IMR-90 (cell line): ENCODE results near the gene STIM1. TPM values are rescaled to one million over a fixed set of nuclear protein-coding genes. Genes with fewer than 3 reads are reported as not detected.

ENCODE experiments used
- ATAC-seq: fragments of 200-7000 bp; cut with Tn5 transposase; 2 replicates; pipeline ENCODE4 v1.9.1; 2020; ENCODE audit warnings: low read depth, mild to moderate bottlenecking, moderate library complexity
- BruUV-seq: library from RNA; stranded (reverse); fragments of 400-500 nt; replicated peaks from 2 replicates; lab custom pipeline; 2021; lab: Mats Ljungman, UMichigan
- CTCF ChIA-PET: fragments of 300-600 bp; formaldehyde crosslinking; extraction: SDS; loops from one replicate; lab custom pipeline; 2021; ENCODE audit warnings: antibody characterized with exemption; lab: Yijun Ruan, JAX
- POLR2A ChIA-PET: fragments of 300-600 bp; sonication (Branson Sonifier 250); formaldehyde crosslinking; loops from one replicate; lab custom pipeline; 2022; ENCODE audit warnings: antibody characterized with exemption; ENCODE audit not compliant: unreplicated experiment; lab: Charles Lee
- DNase-seq: peaks from one replicate; pipeline ENCODE4 v3.0.0; 2013
- H2AFZ ChIP-seq: replicated peaks from 2 replicates; pipeline ENCODE3; 2013; ENCODE audit warnings: low read length, mild to moderate bottlenecking; ENCODE audit not compliant: poor library complexity
- H2AK5ac ChIP-seq: 2 replicates; pipeline ENCODE4 v1.6.1; 2013; ENCODE audit warnings: low read depth, low read length, inconsistent platforms
- H2AK9ac ChIP-seq: replicated peaks from 2 replicates; pipeline ENCODE3; 2013; ENCODE audit warnings: mild to moderate bottlenecking, low read depth, low read length, moderate library complexity; ENCODE audit not compliant: poor library complexity
- H2BK120ac ChIP-seq: 2 replicates; pipeline ENCODE4 v1.6.1; 2013; ENCODE audit warnings: low read depth, low read length, inconsistent platforms
- H2BK15ac ChIP-seq: 3 replicates; pipeline ENCODE4 v1.6.1; 2013; ENCODE audit warnings: low read depth, low read length, inconsistent platforms
- H2BK20ac ChIP-seq: 2 replicates; pipeline ENCODE4 v1.6.1; 2013; ENCODE audit warnings: low read depth, mild to moderate bottlenecking, inconsistent platforms, low read length, moderate library complexity
- H2BK5ac ChIP-seq: 2 replicates; pipeline ENCODE4 v1.6.1; 2013; ENCODE audit warnings: mild to moderate bottlenecking, low read depth, low read length, inconsistent platforms; ENCODE audit not compliant: poor library complexity, severe bottlenecking
- H3K14ac ChIP-seq: replicated peaks from 2 replicates; pipeline ENCODE4 v1.6.1; 2013; ENCODE audit warnings: low read depth, low read length, inconsistent platforms
- H3K18ac ChIP-seq: 2 replicates; pipeline ENCODE4 v1.6.1; 2013; ENCODE audit warnings: low read depth, low read length, control low read depth
- H3K23ac ChIP-seq: 2 replicates; pipeline ENCODE4 v1.6.1; 2013; ENCODE audit warnings: low read depth, low read length, inconsistent platforms
- H3K27ac ChIP-seq: 2 replicates; pipeline ENCODE4 v1.5.1; 2013; ENCODE audit warnings: mild to moderate bottlenecking, control low read depth, low read length; ENCODE audit not compliant: insufficient read depth
- H3K27me3 ChIP-seq: 2 replicates; pipeline ENCODE4 v1.6.1; 2013; ENCODE audit warnings: low read length; ENCODE audit not compliant: control insufficient read depth, insufficient read depth
- H3K36me3 ChIP-seq: 2 replicates; pipeline ENCODE4 v1.6.1; 2013; ENCODE audit warnings: low read length, mixed read lengths; ENCODE audit not compliant: control insufficient read depth, insufficient read depth
- H3K4ac ChIP-seq: 2 replicates; pipeline ENCODE4 v1.6.1; 2013; ENCODE audit warnings: low read depth, low read length, inconsistent platforms
- H3K4me1 ChIP-seq: 2 replicates; pipeline ENCODE4 v1.6.1; 2013; ENCODE audit warnings: low read length, mixed read lengths; ENCODE audit not compliant: control insufficient read depth, insufficient read depth
- H3K4me2 ChIP-seq: 2 replicates; pipeline ENCODE4 v1.6.1; 2013; ENCODE audit warnings: low read depth, mild to moderate bottlenecking, control low read depth, low read length, moderate library complexity
- H3K4me3 ChIP-seq: 2 replicates; pipeline ENCODE4 v1.5.1; 2013; ENCODE audit warnings: low read depth, mild to moderate bottlenecking, control low read depth, low read length, moderate library complexity; ENCODE audit not compliant: insufficient read depth
- H3K56ac ChIP-seq: 2 replicates; pipeline ENCODE4 v1.6.1; 2013; ENCODE audit warnings: low read length, inconsistent platforms; ENCODE audit not compliant: insufficient read depth; ENCODE audit errors: extremely low read depth
- H3K79me1 ChIP-seq, 2 experiments: 2 replicates each; pipeline ENCODE4 v1.6.1; 2013; ENCODE audit warnings: low read length in 2 of 2, inconsistent platforms in 1 of 2, low read depth in 1 of 2
- H3K9ac ChIP-seq: 2 replicates; pipeline ENCODE4 v1.6.1; 2013; ENCODE audit warnings: low read depth, low read length, control low read depth
- H3K9me1 ChIP-seq: 2 replicates; pipeline ENCODE4 v1.6.1; 2013; ENCODE audit warnings: low read length, inconsistent platforms; ENCODE audit not compliant: insufficient read depth
- H3K9me3 ChIP-seq: 2 replicates; pipeline ENCODE4 v1.6.1; 2013; ENCODE audit warnings: low read length; ENCODE audit not compliant: control insufficient read depth, insufficient read depth
- H4K20me1 ChIP-seq: 2 replicates; pipeline ENCODE4 v1.6.1; 2013; ENCODE audit warnings: low read length, inconsistent platforms; ENCODE audit not compliant: insufficient read depth
- H4K5ac ChIP-seq: 2 replicates; pipeline ENCODE4 v1.6.1; 2013; ENCODE audit warnings: mild to moderate bottlenecking, low read depth, low read length, control low read depth
- H4K8ac ChIP-seq, 2 experiments: 2 replicates each; pipeline ENCODE4 v1.6.1; 2013; ENCODE audit warnings: low read depth in 2 of 2, low read length in 2 of 2, control low read depth in 1 of 2, inconsistent platforms in 1 of 2
- H4K91ac ChIP-seq: 2 replicates; pipeline ENCODE4 v1.6.1; 2013; ENCODE audit warnings: low read depth, low read length, inconsistent platforms; ENCODE audit not compliant: insufficient read depth
- BHLHE40 ChIP-seq: fragments of 150-350 bp; IDR thresholded peaks from 2 replicates; pipeline ENCODE4 v1.6.1; 2016; ENCODE audit warnings: mild to moderate bottlenecking, low read depth, low read length
- CHD1 ChIP-seq: IDR thresholded peaks from 2 replicates; pipeline ENCODE4 v1.6.1; 2012; ENCODE audit warnings: low read depth, low read length, improper control_type of control experiment
- FOS ChIP-seq: fragments of 150-350 bp; IDR thresholded peaks from 2 replicates; pipeline ENCODE4 v1.6.1; 2016; ENCODE audit warnings: low read depth, low read length
- MAFK ChIP-seq: IDR thresholded peaks from 2 replicates; pipeline ENCODE4 v1.6.1; 2012; ENCODE audit warnings: low read depth, low read length, improper control_type of control experiment
- MAZ ChIP-seq: IDR thresholded peaks from 2 replicates; pipeline ENCODE4 v1.6.1; 2012; ENCODE audit warnings: low read depth, mild to moderate bottlenecking, low read length, improper control_type of control experiment, moderate library complexity, borderline replicate concordance
- MXI1 ChIP-seq: IDR thresholded peaks from 2 replicates; pipeline ENCODE4 v1.6.1; 2012; ENCODE audit warnings: low read depth, mild to moderate bottlenecking, low read length, moderate library complexity, borderline replicate concordance
- POLR2A ChIP-seq: IDR thresholded peaks from 2 replicates; pipeline ENCODE4 v1.6.1; 2012; ENCODE audit warnings: mild to moderate bottlenecking, low read depth, low read length
- RAD21 ChIP-seq: IDR thresholded peaks from 2 replicates; pipeline ENCODE4 v1.6.1; 2012; ENCODE audit warnings: low read length, improper control_type of control experiment
- RCOR1 ChIP-seq: IDR thresholded peaks from 2 replicates; pipeline ENCODE4 v1.6.1; 2012; ENCODE audit warnings: mild to moderate bottlenecking, low read length, improper control_type of control experiment; ENCODE audit not compliant: insufficient replicate concordance
- RFX5 ChIP-seq: IDR thresholded peaks from 2 replicates; pipeline ENCODE4 v1.8.0; 2012; ENCODE audit warnings: low read depth, mild to moderate bottlenecking, low read length, moderate library complexity
- SMC3 ChIP-seq: fragments of 150-350 bp; IDR thresholded peaks from 2 replicates; pipeline ENCODE4 v1.6.1; 2016; ENCODE audit warnings: low read depth, mild to moderate bottlenecking, antibody characterized with exemption, low read length, moderate library complexity
- WGBS, 2 experiments: methylation state at CpG; one replicate each; pipeline versions ENCODE4 v1.1.5 to v1.1.7; 2013; ENCODE audit warnings: missing lambda C conversion rate in 2 of 2; ENCODE audit not compliant: insufficient read length in 1 of 2; ENCODE audit errors: extremely low coverage in 2 of 2; 5-methylcytosine and 5-hydroxymethylcytosine counted together
- dilution Hi-C: fragments of 300-500 bp; cut with HindIII; formaldehyde crosslinking; loops from one replicate; pipeline ENCODE4 v1.14.3; 2018; ENCODE audit warnings: low sequenced_read_pairs; ENCODE audit not compliant: unreplicated experiment
- in situ Hi-C: fragments of 300-500 bp; cut with MboI; formaldehyde crosslinking; loops from 3 replicates; pipeline ENCODE4 v1.14.3; 2019; ENCODE audit warnings: low sequenced_read_pairs, inconsistent platforms, mixed read lengths
- intact Hi-C: fragments of 100-400 bp; cut with micrococcal nuclease; formaldehyde crosslinking; loops from 2 replicates; pipeline ENCODE4 v1.10.0; 2022
- polyA plus RNA-seq, 3 experiments: library from polyadenylated mRNA; depleted of rRNA; stranded (reverse); fragments of >200 nt; gene quantifications; 2 replicates each; pipeline ENCODE4 v1.2.3, GENCODE V29; 2012; ENCODE audit warnings: low replicate concordance in 1 of 3
- total RNA-seq: library from RNA; depleted of rRNA; stranded (reverse); fragments of >200 nt; gene quantifications from 2 replicates; pipeline ENCODE4 v1.2.3, GENCODE V29; 2012
- TF ChIP-seq, protein P1 (sequence below): fragments of 150-350 bp; IDR thresholded peaks from 2 replicates; pipeline ENCODE4 v1.6.1; 2016; ENCODE audit warnings: low read depth, mild to moderate bottlenecking, low read length, moderate library complexity, borderline replicate concordance
- TF ChIP-seq, protein P2 (sequence below): conservative IDR thresholded peaks from 2 replicates; pipeline ENCODE4 v1.5.1; 2012; ENCODE audit warnings: mild to moderate bottlenecking, low read depth, low read length, improper control_type of control experiment
- TF ChIP-seq, protein P3 (sequence below): fragments of 150-350 bp; IDR thresholded peaks from 2 replicates; pipeline ENCODE4 v1.6.1; 2017; ENCODE audit warnings: mild to moderate bottlenecking, antibody characterized with exemption, low read length, low read depth

Gene STIM1
- total and polyA plus RNA-seq, 2 of the 4 experiments (the other 2 are of a cell fraction) = 17.9 to 23.0 TPM

DNA sequence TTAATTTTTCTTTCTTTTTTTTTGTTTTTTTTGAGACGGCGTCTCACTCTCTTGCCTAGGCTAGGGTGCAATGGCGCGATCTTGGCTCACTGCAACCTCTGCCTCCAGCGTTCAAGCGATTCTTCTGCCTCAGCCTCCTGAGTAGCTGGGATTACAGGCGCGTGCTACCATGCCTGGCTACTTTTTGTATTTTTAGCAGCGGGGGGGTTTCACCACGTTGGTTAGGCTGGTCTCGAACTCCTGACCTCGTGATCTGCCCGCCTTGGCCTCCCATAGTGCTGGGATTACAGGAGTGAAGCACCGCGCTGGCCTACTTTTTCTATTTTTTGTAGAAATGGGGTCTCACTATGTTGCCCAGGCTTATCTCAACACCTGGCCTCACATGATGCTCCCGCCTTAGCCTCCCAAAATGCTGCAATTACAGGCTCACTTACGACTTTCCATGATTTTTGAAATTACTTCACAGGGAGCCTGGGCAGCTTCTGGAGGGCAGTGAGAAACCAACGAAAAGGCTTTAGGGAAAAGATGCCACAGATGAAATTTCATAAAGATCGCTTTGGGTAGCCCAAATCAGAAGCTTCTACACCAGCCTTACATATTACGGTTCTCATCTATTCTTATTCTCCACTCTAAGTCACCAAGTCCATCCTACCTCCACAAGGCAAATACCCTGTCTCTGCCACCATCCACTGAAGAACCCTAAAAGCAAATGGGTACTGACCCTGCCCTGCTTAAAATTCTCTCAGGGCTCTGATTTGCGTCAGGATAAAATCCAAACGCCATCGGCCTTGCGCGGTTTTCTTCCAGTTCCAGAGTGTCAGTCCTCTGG, 238.3 kb downstream of the STIM1 start:
- H3K9ac ChIP-seq = peak overlapping the region; percentile 72
- peak overlapping the region; percentile 87 for H3K4ac ChIP-seq
- peak overlapping the region; percentile 79 for H4K5ac ChIP-seq
- intact Hi-C loops (no loop called here), dilution Hi-C loops (no loop called here), in situ Hi-C loops (no loop called here)
- H3K18ac ChIP-seq = peak overlapping the region; percentile 17; the same call in 1 of the 2 replicates
- no peaks in the 10 kb centered on the region; the same call in 1 of the 2 replicates for H4K20me1 ChIP-seq
- H3K27ac ChIP-seq = peak overlapping the region; percentile 84
- CTCF ChIA-PET = no interaction called here
- peak overlapping the region; percentile 94 for H2AK9ac ChIP-seq
- H2AFZ ChIP-seq = peak overlapping the region; percentile 100
- peak overlapping the region; percentile 31; the same call in 1 of the 2 replicates for H2AK5ac ChIP-seq
- H3K36me3 ChIP-seq = no peaks in the 10 kb centered on the region; the same call in 1 of the 2 replicates
- H3K56ac ChIP-seq = peak overlapping the region; percentile 65
- 88% methylated on average over 11 of the region's 25 CpGs; no CpG with 5 or more reads in 1 of the 2 experiments for WGBS, 2 experiments
- H3K4me2 ChIP-seq = peak overlapping the region; percentile 85
- peaks cover under 1 to 40% of the 10 kb centered on the region in 2 experiments; a peak in 3 of 4 replicates for H3K79me1 ChIP-seq
- peak overlapping the region; percentile 80 for H3K4me3 ChIP-seq
- peak overlapping the region; percentile 44; the same call in 1 of the 2 replicates for H2BK120ac ChIP-seq
- DNase-seq = no peak
- peak overlapping the region; percentile 91 to 98 for H4K8ac ChIP-seq
- H3K27me3 ChIP-seq = no peaks in the 10 kb centered on the region
- H2BK15ac ChIP-seq = no peak overlapping the region
- H3K14ac ChIP-seq = peak overlapping the region; percentile 94
- peak overlapping the region; percentile 61 for H2BK5ac ChIP-seq
- no peaks in the 10 kb centered on the region for H3K9me3 ChIP-seq
- POLR2A ChIA-PET = no interaction called here
- no peak overlapping the region for H2BK20ac ChIP-seq
- peaks cover 9% of the 10 kb centered on the region for H3K4me1 ChIP-seq
- peak overlapping the region; percentile 83 for H4K91ac ChIP-seq
- ATAC-seq = no peak
- H3K9me1 ChIP-seq = peaks cover 11% of the 10 kb centered on the region
- no TSS peak for BruUV-seq
- H3K23ac ChIP-seq = peak overlapping the region; percentile 75
- TF ChIP-seq RAD21 (no peak), RCOR1 (no peak), RFX5 (no peak), POLR2A (no peak), CHD1 (no peak), FOS (no peak), MXI1 (no peak), BHLHE40 (no peak), MAZ (no peak), SMC3 (no peak), MAFK (no peak)
- TF ChIP-seq, protein P1, sequence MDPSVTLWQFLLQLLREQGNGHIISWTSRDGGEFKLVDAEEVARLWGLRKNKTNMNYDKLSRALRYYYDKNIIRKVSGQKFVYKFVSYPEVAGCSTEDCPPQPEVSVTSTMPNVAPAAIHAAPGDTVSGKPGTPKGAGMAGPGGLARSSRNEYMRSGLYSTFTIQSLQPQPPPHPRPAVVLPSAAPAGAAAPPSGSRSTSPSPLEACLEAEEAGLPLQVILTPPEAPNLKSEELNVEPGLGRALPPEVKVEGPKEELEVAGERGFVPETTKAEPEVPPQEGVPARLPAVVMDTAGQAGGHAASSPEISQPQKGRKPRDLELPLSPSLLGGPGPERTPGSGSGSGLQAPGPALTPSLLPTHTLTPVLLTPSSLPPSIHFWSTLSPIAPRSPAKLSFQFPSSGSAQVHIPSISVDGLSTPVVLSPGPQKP = no peak
- TF ChIP-seq, protein P2, sequence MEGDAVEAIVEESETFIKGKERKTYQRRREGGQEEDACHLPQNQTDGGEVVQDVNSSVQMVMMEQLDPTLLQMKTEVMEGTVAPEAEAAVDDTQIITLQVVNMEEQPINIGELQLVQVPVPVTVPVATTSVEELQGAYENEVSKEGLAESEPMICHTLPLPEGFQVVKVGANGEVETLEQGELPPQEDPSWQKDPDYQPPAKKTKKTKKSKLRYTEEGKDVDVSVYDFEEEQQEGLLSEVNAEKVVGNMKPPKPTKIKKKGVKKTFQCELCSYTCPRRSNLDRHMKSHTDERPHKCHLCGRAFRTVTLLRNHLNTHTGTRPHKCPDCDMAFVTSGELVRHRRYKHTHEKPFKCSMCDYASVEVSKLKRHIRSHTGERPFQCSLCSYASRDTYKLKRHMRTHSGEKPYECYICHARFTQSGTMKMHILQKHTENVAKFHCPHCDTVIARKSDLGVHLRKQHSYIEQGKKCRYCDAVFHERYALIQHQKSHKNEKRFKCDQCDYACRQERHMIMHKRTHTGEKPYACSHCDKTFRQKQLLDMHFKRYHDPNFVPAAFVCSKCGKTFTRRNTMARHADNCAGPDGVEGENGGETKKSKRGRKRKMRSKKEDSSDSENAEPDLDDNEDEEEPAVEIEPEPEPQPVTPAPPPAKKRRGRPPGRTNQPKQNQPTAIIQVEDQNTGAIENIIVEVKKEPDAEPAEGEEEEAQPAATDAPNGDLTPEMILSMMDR = no peak
- TF ChIP-seq, protein P3, sequence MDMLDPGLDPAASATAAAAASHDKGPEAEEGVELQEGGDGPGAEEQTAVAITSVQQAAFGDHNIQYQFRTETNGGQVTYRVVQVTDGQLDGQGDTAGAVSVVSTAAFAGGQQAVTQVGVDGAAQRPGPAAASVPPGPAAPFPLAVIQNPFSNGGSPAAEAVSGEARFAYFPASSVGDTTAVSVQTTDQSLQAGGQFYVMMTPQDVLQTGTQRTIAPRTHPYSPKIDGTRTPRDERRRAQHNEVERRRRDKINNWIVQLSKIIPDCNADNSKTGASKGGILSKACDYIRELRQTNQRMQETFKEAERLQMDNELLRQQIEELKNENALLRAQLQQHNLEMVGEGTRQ = no peak
